ENCODE data around the gene MAST2. TPM values are rescaled to one million over a fixed set of nuclear protein-coding genes. Genes with fewer than 3 reads are reported as not detected.
"Not testable (repeated sequence)": the region's sequence is repeated elsewhere in the genome, so short reads cannot be mapped to it uniquely, and the experiment has no call there.

Gene MAST2
- total RNA-seq, 1 donor from 2014 or later, result 81.2 TPM

- intact Hi-C loops (cut with DNase I); DNase-seq (ENCODE audit: low spot score): not testable (repeated sequence)
Measured at GRCh38 chr1:45961936-45962335, 158.5 kb downstream of the MAST2 start.

- no peak for DNase-seq (ENCODE audit: low spot score)
- intact Hi-C loops (cut with DNase I), result no loop called here
Measured at GRCh38 chr1:45968941-45969666, 165.7 kb downstream of the MAST2 start.

GRCh38 chr1:45969866-45970265 is 166.5 kb downstream of the MAST2 start:
- DNase-seq (ENCODE audit: low spot score), result no peak
- intact Hi-C loops (cut with DNase I), result no loop called here

GRCh38 chr1:45971335-45971734 is 167.9 kb downstream of the MAST2 start:
- intact Hi-C loops (cut with DNase I), result no loop called here

GRCh38 chr1:45971922-45972531 is 168.6 kb downstream of the MAST2 start:
- intact Hi-C loops (cut with DNase I), result no loop called here
- DNase-seq (ENCODE audit: low spot score), result no peak

More at GRCh38 chr1:45971335-45971734, 167.9 kb downstream of the MAST2 start:
- DNase-seq (ENCODE audit: low spot score), result no peak

GRCh38 chr1:45972621-45973020 is 169.2 kb downstream of the MAST2 start:
- intact Hi-C loops (cut with DNase I), result no loop called here

GRCh38 chr1:45973121-45973520 is 169.7 kb downstream of the MAST2 start:
- DNase-seq (ENCODE audit: low spot score), result no peak
- intact Hi-C loops (cut with DNase I), result no loop called here

More at GRCh38 chr1:45972621-45973020, 169.2 kb downstream of the MAST2 start:
- no peak for DNase-seq (ENCODE audit: low spot score)

- intact Hi-C loops (cut with DNase I), result no loop called here
- DNase-seq (ENCODE audit: low spot score), result no peak
Measured at GRCh38 chr1:45974541-45975269, 171.3 kb downstream of the MAST2 start.

GRCh38 chr1:45976623-45977022 is 173.2 kb downstream of the MAST2 start:
- DNase-seq (ENCODE audit: low spot score), result no peak
- intact Hi-C loops (cut with DNase I), result no loop called here

GRCh38 chr1:45979074-45979777 is 175.8 kb downstream of the MAST2 start:
- no peak for DNase-seq (ENCODE audit: low spot score)
- intact Hi-C loops (cut with DNase I), result no loop called here

- DNase-seq (ENCODE audit: low spot score), result no peak
- intact Hi-C loops (cut with DNase I), result no loop called here
Measured at GRCh38 chr1:45979778-45980176, 176.4 kb downstream of the MAST2 start.

GRCh38 chr1:45982359-45982758 is 178.9 kb downstream of the MAST2 start:
- intact Hi-C loops (cut with DNase I), result no loop called here
- no peak for DNase-seq (ENCODE audit: low spot score)

- DNase-seq (ENCODE audit: low spot score), result no peak
- intact Hi-C loops (cut with DNase I), result no loop called here
Measured at GRCh38 chr1:45983967-45984366, 180.6 kb downstream of the MAST2 start.

- DNase-seq (ENCODE audit: low spot score), result no peak
- intact Hi-C loops (cut with DNase I), result no loop called here
Measured at GRCh38 chr1:45987204-45987603, 183.8 kb downstream of the MAST2 start.

GRCh38 chr1:45989249-45989648 is 185.8 kb downstream of the MAST2 start:
- no peak for DNase-seq (ENCODE audit: low spot score)

GRCh38 chr1:45994423-45994822 is 191.0 kb downstream of the MAST2 start:
- intact Hi-C loops (cut with DNase I), result no loop called here
- no peak for DNase-seq (ENCODE audit: low spot score)

More at GRCh38 chr1:45989249-45989648, 185.8 kb downstream of the MAST2 start:
- intact Hi-C loops (cut with DNase I), result no loop called here

GRCh38 chr1:45995298-45995697 is 191.9 kb downstream of the MAST2 start:
- intact Hi-C loops (cut with DNase I), result no loop called here
- no peak for DNase-seq (ENCODE audit: low spot score)

- intact Hi-C loops (cut with DNase I), result no loop called here
- no peak for DNase-seq (ENCODE audit: low spot score)
Measured at GRCh38 chr1:45998020-45998617, 194.7 kb downstream of the MAST2 start.

GRCh38 chr1:45999507-45999906 is 196.1 kb downstream of the MAST2 start:
- intact Hi-C loops (cut with DNase I), result no loop called here

More at GRCh38 chr1:45999507-45999906, 196.1 kb downstream of the MAST2 start:
- no peak for DNase-seq (ENCODE audit: low spot score)
